H7 (cell line): ENCODE data around the gene PTPRG. TPM values are rescaled to one million over a fixed set of nuclear protein-coding genes. Genes with fewer than 3 reads are reported as not detected.

Source experiments
- DNase-seq: peaks from one replicate; pipeline ENCODE4 v3.0.0; 2012
- H3K27me3 ChIP-seq: 2 replicates; pipeline ENCODE4 v1.6.0; 2011; ENCODE audit warnings: mild to moderate bottlenecking, low read length; ENCODE audit not compliant: control insufficient read depth, insufficient read depth
- H3K36me3 ChIP-seq: replicated peaks from 2 replicates; pipeline ENCODE4 v1.5.1; 2011; ENCODE audit warnings: low read length; ENCODE audit not compliant: control insufficient read depth, insufficient read depth
- H3K4me3 ChIP-seq: 2 replicates; pipeline ENCODE4 v1.5.1; 2011; ENCODE audit warnings: low read depth, mild to moderate bottlenecking, control low read depth, low read length, moderate library complexity; ENCODE audit not compliant: insufficient read depth
- total RNA-seq: library from RNA; depleted of rRNA; stranded (reverse); fragments of >200 nt; shearing (Covaris generic); gene quantifications from 2 replicates; pipeline ENCODE4 v1.2.3, GENCODE V29; 2014

PTPRG gene
- total RNA-seq, 1 experiment from 2014 or later, result 54.4 TPM

DNA sequence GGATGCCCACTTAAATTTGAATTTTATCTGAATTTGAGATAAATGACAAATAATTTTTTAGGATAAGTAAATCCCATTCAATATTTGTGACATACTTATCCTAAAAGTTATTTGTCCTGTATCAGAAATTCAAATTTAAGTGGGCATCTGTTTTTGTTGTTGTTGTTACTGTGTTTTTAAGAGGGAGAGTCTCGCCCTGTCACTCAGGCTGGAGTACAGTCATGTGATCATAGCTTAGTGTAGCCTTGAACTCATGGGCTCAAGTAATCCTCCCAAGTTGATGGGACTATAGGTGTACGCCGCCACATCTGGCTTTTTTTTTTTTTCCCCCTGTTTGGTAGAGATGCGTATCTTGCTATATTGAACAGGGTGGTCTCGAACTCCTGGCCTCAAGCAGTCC is 283.0 kb downstream of the PTPRG start:
- Histone ChIP-seq H3K27me3 (no peaks in the 10 kb centered on the region), H3K36me3 (peaks cover 1% of the 10 kb centered on the region; the same call in 1 of the 2 replicates), H3K4me3 (no peak overlapping the region)
- DNase-seq, result no peak

DNA sequence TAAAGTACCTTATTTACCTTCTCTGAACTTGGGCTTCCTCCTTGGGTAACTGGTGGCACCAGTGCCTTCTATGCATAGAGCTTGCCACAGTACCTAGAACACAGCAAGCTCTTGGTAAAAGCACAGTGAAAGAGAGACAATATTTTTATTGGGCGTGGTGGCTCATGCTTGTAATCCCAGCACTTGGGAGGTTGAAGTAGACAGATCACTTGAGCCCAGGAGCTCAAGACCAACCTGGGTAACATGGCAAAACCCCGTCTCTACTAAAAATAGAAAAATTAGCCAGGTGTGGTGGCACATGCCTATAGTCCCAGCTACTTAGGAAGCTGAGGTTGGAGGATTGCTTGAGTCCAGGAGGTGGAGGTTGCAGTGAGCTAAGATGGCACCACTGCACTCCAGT is 285.1 kb downstream of the PTPRG start:
- H3K4me3 ChIP-seq, result no peak overlapping the region
- peaks cover 1% of the 10 kb centered on the region; the same call in 1 of the 2 replicates for H3K36me3 ChIP-seq
- no peaks in the 10 kb centered on the region for H3K27me3 ChIP-seq
- DNase-seq, result no peak

DNA sequence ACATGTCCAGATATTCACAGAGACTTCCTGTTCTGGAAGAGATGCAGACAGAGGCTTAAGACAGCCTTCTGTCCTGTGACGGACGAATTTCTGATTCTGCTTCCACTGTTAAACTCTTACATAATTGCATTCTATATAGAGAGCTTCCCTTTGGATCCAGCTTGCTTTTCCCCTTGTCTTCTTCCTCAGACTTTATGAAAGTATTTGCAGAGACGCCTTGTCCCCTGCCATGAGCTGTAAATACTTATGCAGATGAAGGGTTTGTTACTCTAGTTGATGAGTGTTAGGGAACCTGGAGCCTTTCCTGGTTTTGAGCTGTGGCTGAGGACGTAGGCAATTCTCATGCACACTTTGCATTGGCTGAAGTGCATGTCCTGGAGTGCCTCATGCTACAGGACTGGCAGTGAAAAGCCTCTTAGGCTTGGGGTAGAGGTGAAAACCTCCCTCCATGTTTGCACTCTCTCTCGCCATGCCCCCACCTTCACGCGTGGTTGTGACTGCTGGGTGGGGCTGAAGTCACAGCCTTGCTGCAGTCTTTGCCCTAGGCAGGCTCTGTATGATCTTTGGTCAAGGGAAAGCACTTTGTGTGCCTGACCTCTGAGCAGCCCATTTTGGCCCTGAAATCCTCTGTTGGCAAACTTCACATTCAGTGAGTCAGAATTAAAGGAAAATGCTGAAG is 286.6 kb downstream of the PTPRG start:
- no peaks in the 10 kb centered on the region for H3K36me3 ChIP-seq
- peak; percentile 10 for DNase-seq
- H3K27me3 ChIP-seq, result no peaks in the 10 kb centered on the region
- H3K4me3 ChIP-seq, result no peak overlapping the region

DNA sequence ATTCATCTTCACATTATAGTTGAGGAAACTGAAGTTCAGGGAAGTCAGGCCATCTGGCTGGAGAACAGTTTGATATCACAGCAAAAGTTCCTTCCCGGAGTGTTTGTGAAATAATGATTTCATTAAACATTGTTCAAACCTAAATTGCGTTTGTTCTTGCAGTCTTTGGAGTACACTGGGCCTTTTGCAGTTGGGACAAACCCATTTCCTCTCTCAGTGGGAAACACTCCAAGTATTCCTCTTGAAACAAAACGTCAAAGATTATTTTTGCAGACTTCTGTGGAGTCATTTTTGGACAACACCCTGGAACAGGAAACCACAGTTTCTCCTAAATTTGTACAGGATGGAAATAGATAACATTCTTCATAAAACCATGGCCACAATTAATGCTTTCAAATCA is 287.5 kb downstream of the PTPRG start:
- Histone ChIP-seq H3K4me3 (no peak overlapping the region), H3K36me3 (no peaks in the 10 kb centered on the region), H3K27me3 (no peaks in the 10 kb centered on the region)
- DNase-seq, result no peak

DNA sequence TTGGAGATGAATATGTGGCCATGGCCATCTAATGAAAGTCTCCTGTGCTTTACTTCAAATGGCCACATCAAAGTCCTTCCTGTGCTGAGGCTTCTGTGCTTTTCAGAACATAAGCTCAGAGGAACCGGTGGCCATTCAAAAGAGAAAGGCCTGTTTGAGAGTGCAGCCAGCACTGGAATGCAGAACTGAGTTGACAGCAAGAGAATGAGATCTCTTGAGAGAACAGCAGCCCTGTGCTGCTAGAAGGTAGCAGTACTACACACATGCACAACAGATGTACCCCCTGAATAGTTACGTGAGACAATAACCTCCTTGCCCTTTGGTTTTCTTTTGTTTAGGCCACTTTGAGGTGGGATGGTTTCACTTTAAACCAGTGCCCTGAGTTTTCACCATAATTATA is 292.5 kb downstream of the PTPRG start:
- Histone ChIP-seq H3K36me3 (no peaks in the 10 kb centered on the region), H3K4me3 (no peak overlapping the region), H3K27me3 (no peaks in the 10 kb centered on the region)
- no peak for DNase-seq

DNA sequence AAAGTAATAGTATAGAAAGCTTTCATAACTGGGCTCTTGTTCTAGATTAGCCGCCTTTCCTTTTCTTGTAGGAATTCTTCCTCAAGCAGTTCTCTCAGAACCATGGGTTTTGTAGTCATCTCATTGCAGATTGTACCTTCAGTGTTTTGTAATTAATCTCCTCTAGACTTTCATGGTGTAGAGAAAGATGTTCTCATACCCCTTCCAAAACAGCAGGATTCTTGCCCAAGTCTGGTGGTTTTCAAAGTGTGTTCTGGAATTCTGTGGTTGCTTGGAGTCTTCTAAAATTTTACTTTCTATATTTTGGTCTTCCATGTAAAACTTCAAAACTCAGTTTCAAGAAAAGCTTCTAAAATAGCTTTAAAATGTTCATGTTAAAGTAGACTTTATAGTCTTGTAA is 293.8 kb downstream of the PTPRG start:
- no peaks in the 10 kb centered on the region for H3K36me3 ChIP-seq
- DNase-seq, result no peak
- no peak overlapping the region for H3K4me3 ChIP-seq
- H3K27me3 ChIP-seq, result no peaks in the 10 kb centered on the region

DNA sequence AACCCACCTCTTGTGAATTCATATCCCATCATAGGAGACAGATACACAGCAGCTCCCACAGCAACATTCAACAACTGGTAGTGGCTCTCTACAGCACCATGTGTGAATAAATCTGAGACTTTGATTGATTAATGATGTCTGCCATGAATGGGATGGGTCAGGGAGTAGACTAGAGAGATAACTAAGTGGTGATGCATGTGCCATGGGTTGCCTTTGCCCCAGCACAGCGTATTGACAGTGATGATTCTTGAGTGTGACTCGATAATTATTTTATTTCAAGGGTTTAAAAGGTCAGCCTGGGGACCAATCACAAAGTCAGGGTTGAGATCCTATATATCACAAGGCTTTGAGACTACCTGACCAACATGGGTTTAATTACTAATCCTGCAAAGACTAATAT is 295.9 kb downstream of the PTPRG start:
- no peaks in the 10 kb centered on the region for H3K36me3 ChIP-seq
- DNase-seq, result no peak
- no peaks in the 10 kb centered on the region for H3K27me3 ChIP-seq
- H3K4me3 ChIP-seq, result no peak overlapping the region

DNA sequence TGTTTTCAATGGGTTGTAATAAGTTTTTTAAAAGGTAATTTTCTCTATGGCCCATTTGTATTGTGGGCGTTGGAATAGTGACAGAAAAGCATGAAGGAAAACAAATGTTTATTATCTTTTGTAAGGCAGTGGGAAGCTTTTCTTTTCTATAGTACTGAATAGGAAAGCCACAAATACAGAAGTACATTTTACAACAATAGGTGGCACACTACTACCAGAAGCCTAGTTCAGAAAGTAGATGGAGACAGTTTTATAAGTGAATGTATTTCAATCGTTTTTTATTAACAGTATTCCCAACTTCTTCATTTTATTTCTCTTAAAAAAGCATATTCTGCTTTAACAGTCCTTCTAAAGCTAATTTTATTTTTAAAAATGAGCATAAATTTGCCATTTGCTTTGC is 296.7 kb downstream of the PTPRG start:
- Histone ChIP-seq H3K27me3 (no peaks in the 10 kb centered on the region), H3K36me3 (no peaks in the 10 kb centered on the region), H3K4me3 (no peak overlapping the region)
- DNase-seq, result no peak

DNA sequence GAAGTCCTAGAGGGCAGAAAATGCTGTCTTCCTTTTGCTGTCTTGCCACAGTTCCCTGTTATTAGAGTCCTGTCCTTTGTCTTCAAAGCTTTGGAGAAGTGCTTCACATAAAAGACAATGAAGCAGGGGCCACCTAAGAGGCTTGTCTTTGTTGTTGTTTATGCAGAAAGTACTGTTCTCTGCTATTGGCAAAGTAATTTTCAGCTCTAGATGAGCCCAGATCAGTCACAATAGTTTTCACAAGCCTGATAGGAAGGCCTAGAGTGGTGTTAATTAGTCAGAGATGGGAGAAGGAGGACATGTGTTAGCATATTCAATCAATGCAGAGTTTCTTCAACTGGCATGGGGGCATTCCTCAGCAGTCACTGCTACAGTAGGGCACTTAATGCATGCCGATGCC is 300.0 kb downstream of the PTPRG start:
- Histone ChIP-seq H3K4me3 (no peak overlapping the region), H3K27me3 (no peaks in the 10 kb centered on the region), H3K36me3 (no peaks in the 10 kb centered on the region)
- DNase-seq, result no peak

DNA sequence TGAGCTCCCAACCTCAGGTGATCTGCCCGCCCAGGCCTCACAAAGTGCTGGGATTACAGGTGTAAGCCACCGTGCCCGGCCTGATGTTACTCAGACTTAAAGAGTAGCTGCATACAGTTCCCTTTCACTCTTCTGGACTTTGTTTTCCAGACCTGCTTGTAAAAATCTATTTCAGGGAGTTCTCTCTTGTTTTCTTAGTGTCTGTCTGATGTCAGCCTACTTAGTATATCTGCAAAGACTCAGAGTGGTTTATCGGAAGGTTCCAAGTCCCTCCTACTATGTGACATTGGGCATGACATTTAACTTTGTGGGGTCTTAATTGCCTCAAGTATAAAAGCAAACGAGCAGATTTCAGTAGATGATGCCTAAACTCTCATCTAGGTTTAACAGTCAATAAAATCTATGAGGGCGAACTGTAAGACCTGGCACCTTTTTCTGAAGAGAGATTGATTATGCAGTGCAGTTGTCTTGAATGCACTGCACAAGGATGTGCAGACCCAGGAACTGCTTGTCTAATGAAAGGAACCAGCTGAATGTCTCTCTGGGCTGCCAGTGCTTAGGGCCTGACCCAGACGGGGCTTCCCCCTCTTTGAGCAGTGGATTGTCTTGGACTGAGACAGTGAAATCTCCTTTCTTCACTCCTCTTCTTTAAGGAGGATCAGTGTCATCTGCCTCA is 301.4 kb downstream of the PTPRG start:
- Histone ChIP-seq H3K27me3 (no peaks in the 10 kb centered on the region), H3K36me3 (no peaks in the 10 kb centered on the region), H3K4me3 (no peak overlapping the region)
- no peak for DNase-seq

DNA sequence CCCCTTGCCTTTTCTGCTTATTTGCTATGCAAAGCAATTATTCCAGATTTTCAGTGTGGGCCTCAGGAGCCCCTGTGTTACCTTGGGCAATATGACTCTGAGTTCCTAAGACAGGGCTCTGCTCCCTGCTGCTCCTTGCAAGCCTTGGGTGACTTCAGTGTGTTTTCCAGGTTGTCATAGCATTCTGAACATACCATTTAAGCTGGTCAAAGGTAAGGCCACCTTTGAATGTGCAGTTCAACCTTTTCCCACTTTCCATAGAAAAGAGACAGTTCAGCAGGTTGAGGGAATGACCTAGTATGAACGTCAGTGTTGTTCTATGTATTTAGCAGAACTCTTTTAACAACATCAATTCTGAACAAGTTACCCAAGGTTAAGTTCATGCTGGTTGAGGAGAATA is 302.2 kb downstream of the PTPRG start:
- H3K36me3 ChIP-seq, result no peaks in the 10 kb centered on the region
- no peak overlapping the region for H3K4me3 ChIP-seq
- H3K27me3 ChIP-seq, result no peaks in the 10 kb centered on the region
- DNase-seq, result no peak

DNA sequence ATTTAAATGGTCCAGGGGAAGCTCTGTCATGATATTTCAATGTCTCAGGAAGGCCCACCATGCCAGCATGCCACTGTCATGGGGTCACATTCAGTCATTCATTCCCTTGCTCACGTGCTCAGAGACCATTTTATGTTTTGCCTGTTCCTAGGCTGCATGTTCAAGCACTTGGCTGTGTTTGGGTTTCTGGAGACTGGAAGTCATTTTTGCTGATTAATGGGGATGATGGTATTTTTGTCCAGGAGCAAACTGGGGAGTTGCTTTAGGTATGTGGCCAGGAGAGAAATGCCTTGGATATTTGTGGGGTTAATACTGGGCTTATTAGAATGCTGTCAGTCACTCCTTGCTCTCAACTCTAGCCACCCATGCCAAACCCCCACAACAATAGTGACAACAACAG is 303.5 kb downstream of the PTPRG start:
- no peaks in the 10 kb centered on the region for H3K36me3 ChIP-seq
- DNase-seq, result no peak

DNA sequence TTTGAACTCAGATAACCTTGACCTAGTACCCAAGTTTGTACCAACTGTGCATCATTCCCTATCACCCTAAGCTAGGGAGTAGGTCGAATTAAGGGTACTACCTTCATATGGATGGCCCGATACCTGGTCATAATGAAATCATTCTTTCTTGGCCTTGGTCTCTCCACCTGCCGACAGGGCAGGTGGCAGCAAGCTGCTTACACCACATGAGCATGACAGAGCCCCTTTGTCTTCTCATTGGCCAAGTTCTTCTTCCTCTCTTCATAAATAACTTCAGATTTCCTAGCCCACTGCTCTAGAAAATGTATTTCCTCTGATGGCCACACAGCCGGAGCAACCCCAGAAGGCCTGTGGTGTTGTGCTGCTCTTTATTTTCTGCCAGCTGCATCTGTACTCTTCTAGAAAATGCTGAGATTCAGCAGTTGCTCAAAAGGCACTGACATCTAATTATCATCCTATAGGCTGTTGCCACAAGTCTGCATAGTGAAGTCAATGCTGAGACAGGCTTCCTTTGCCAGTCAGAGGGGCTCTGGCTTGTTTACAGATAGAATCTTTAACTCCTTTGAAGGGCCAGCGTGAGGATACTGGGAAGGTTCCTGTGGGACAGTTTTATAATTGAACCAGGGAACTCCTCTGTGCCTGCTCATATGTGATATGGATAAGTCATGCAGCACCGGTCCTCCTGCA is 304.2 kb downstream of the PTPRG start:
- Histone ChIP-seq H3K36me3 (no peaks in the 10 kb centered on the region), H3K27me3 (no peaks in the 10 kb centered on the region), H3K4me3 (no peak overlapping the region)
- no peak for DNase-seq

More for the DNA sequence above, 303.5 kb downstream of the PTPRG start:
- Histone ChIP-seq H3K27me3 (no peaks in the 10 kb centered on the region), H3K4me3 (no peak overlapping the region)

DNA sequence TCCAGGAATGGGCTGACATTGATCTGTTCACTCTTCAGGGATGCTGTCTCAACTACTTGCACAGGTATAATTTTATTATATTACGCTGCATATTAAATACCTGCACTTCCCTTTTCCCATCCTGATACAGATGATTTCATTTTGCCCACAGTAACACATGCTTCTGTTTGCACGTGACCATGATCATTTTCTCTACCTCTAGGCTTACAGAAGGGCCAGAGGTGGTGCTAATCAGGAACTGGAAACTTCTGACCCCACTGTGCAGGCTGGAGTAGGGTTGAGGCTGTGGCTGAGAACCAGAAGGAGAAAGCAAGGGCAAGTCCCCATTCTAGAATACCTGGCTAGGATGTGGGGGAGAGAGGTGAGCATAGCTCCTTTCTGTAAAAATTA is 304.8 kb downstream of the PTPRG start:
- no peak for DNase-seq
- no peaks in the 10 kb centered on the region for H3K27me3 ChIP-seq
- no peak overlapping the region for H3K4me3 ChIP-seq
- no peaks in the 10 kb centered on the region for H3K36me3 ChIP-seq

DNA sequence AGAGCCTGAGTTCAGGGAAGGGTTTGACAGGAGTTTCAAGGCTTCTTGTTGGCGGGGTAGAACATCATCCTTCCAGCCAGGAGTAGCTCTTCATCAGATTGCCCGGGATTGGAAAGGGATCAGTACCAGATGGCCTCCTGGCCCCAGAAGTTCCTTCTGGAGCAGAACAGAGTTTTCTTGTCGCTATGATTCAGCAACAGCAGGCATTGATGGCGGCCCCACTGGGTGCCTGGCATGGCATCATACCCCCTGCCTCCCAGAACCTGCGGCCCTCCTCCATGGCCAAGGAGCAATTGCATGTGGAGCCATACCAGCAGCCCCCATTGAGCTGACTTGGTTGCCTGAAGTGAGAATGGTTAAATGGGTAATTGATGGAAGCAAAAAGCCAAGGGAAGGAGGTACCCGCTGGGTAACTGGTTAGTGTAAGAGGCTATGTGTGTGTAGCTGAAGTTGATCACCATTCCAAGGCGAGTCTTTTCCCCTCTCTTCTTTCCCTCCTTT is 305.6 kb downstream of the PTPRG start:
- Histone ChIP-seq H3K36me3 (no peaks in the 10 kb centered on the region), H3K4me3 (no peak overlapping the region), H3K27me3 (no peaks in the 10 kb centered on the region)
- DNase-seq, result no peak
